GM08714 (cell line): ENCODE measurements around the gene P3H1.
"Not testable (repeated sequence)": the region's sequence is repeated elsewhere in the genome, so short reads cannot be mapped to it uniquely, and the experiment has no call there.

Experiments
- H3K4me3 ChIP-seq: fragments of 200-500 bp; sonication (Bioruptor generic); 2 replicates; pipeline ENCODE4 v1.5.1; 2014; ENCODE audit warnings: mild to moderate bottlenecking, low read length, inconsistent platforms
- ZNF274 ChIP-seq: IDR thresholded peaks from 2 replicates; pipeline ENCODE4 v1.6.1; 2012; ENCODE audit warnings: mild to moderate bottlenecking, low read depth, low read length

Gene P3H1

DNA sequence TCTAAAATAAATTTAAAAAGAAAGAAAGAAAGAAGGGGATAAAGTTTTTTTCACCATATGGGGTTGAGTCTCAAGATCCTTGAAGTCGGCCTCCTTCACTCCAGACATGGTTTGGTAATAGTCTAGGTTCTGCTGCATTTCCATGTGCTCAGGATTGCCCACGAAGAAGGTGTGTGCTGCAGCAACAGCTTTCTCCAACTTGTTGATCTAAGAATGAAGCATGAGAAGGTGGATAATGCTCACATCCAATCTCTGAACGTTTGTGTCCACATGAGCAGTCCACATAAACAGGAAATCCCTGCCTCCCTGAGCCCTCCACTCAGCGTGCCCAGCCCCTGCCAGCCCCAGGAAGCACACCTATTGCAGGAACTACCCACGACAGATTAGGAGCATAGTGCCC, 4.6 kb downstream of the P3H1 start:
- TF ChIP-seq ZNF274 = no peak

DNA sequence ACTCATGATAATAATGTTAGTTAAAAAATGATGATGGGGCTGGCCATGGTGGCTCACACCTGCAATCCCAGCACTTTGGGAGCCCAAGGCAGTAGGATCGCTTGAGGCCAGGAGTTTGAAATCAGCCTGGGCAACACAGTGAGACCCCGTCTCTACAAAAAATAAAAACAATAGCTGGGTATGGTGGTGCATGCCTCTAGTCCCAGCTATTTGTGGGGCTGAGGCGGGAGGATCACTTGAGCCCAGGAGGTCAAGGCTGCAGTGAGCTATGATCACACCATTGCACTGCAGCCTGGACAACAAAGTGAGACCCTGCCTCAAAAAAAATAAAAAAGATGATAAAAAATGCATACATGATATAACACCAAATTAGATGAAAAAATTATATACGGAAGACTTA, 5.3 kb downstream of the P3H1 start:
- H3K4me3 ChIP-seq = no peak overlapping the region
- no peak for TF ChIP-seq ZNF274

More for the DNA sequence above, 4.6 kb downstream of the P3H1 start:
- H3K4me3 ChIP-seq = no peak overlapping the region

DNA sequence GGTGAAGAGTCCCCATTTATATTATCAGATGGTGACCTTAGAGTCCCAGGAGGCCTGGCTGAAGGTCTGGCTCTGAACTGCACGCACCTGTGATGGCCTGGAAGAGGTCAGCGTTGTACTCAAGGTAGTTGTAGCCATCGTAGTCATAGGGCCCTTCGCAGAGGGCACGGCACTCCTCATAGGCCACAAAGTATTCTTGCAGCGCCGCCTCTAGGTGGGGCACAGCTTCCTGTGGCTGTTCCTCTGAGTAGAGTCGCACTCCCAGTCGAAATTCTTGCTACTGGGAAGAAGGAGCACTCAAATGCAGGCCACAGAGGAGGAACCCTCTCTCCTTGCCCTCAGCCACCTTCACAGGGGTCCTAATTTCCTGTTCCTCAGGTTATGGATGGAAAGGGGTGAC, 7.7 kb downstream of the P3H1 start:
- no peak for TF ChIP-seq ZNF274
- H3K4me3 ChIP-seq = no peak overlapping the region

DNA sequence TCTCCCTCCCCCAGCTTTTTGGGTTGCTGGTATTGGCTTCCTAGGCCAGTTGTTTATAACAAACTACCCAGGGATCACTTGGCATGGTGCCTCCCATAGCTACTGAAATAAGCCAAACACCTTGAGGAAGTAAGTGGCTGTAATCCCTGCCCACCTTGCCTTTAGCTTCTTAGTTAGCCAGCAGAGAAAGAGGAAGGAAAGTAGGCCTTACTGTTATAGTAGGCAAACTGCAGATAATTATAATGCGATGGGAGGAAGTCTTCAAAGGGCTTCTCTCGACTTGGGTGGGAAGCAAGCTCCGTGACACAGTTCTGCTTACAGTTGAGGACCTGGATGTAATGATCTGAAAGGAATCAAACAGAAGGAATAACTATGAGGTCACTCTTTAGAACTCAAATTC, 8.2 kb downstream of the P3H1 start:
- no peak for TF ChIP-seq ZNF274
- no peak overlapping the region for H3K4me3 ChIP-seq

DNA sequence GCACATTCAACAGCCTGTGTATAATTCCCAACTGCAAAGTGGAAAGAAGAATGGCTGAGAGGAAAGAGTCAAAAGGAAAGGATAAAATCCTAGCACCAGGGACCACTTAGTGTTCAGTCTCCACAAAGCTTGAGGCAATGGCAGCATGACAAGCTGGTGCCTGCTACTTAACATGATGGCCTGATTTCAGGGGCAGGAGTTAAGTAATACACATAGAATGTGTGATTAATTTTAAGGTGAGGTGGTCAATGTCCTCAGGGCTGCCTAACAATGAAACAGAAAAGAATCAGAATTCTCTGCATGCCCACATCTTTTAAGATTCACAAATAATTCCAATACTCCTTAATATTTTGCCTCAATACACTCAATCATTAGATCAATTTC, 8.9 kb downstream of the P3H1 start:
- H3K4me3 ChIP-seq = no peak overlapping the region
- no peak for TF ChIP-seq ZNF274

DNA sequence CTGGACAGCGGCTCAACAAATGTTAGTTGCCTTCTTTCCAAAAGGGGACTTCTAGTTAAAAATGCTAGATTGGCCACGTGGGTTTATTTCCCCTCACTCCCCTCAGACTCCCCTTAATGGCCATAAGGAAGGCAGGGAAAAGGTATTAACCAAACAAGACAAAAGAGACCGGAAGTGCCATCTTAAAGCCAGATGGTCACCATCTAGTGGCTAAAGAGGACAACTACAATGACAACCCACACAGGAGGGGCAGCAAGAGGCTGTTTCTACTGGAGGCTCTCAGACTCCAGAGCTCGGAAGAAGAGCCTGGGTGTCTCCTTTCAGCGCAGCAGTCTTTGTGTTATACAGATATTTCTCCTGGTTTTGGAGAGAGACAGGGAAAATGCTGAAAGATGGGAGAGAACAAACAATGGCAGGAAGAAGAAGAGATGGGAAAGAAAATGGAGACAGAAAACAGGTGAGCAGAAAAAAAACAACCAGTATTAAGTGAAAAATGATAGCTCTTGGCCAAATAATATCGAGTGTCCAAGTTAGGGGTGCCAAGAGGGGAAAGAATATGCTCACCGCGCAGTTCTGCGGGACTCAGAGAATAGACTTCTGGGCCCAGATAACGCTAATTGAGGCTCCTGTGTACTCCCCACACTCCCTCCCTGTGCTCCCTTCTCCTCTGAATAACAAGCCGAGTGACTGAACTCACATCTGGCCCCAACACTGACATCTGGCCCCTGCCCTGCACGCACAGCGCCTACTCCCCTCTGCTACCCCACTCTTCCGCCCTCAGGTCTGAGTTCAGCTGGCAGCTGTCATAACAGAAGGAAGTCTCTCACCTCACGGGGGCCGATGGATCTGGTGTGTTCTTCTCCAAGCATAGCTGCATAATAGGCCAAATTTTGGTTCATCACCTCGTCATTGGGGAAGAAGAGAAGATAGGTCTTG, 9.6 kb downstream of the P3H1 start:
- H3K4me3 ChIP-seq = no peak overlapping the region
- no peak for TF ChIP-seq ZNF274

DNA sequence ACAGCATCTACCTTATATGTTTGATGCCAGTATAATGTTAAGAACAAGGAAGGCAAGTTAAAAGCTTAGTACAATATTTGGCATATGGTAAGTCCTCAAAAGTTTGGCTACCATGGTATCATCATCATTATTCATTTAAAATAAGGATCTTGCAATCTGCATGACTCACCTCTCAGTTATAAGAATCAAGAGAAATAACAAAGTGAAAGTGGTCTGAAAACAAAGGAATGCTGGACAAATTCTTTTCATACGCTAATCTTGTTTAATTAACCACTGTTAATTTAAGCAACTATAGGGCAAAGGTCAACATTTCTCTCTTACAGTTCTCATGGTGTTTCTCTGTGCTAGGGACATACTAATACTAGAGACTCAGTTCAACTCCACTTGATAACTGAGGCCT, 13.8 kb downstream of the P3H1 start:
- no peak overlapping the region for H3K4me3 ChIP-seq
- no peak for TF ChIP-seq ZNF274

DNA sequence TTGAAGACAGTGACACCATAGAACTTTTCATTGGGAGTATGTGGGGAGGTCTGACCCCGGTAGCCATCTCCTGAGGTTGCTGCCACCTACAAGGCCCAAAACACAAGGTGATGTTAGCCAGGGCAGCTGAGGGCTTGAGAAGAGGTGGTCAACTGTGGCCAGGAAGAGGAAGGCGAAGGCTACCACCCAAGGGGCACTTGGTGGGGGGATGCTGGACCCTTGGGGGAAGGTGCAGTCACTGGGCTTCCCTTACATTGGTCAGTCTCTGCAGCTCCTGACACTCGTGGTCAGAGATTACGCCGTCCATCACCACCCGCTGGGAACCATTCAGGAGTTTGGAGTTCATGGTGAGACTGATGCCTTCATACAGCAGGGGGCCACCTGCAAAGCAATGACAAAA, 14.5 kb downstream of the P3H1 start:
- no peak overlapping the region for H3K4me3 ChIP-seq
- no peak for TF ChIP-seq ZNF274

DNA sequence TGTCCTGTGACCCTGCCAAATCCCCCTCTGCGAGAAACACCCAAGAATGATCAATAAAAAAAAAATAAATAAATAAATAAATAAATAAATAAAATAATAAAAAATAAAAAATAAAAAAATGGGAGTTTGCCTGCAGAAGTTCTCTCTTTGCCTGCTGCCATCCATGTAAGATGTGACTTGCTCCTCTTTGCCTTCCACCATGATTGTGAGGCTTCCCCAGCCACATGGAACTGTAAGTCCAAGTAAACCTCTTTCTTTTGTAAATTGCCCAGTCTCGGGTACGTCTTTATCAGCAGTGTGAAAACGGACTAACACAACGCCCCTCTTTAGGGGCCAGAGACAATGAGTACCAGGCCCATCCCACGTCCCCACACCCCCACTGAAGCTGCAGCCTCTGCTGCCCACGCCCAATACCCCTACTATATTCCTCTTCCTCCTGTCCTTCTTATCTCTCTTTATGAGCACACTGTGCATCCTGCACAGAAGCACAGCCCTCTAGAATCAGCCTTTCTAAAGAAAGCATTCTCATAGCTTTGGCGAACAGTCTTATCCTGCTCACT, 15.2 kb downstream of the P3H1 start:
- H3K4me3 ChIP-seq = not testable (repeated sequence)

DNA sequence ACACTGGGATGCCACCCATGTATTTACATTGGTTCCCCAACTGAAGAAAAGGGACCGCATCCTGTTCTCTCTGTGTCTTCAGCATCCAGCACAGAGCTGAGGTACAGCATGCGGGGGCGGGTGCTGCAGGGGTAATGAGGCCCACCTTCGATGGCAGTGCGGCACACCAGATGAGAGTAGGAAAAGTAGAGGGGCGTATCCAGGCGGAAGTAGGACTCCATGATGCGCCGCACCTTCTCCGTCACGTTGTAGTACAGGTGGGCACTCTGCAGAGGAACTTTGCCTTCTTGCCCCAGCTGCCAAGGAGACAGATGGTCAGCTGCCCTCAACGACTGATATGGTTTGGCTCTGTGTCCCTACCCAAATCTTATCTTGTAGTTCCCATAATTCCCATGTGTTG, 16.8 kb downstream of the P3H1 start:
- no peak overlapping the region for H3K4me3 ChIP-seq
- TF ChIP-seq ZNF274 = no peak

DNA sequence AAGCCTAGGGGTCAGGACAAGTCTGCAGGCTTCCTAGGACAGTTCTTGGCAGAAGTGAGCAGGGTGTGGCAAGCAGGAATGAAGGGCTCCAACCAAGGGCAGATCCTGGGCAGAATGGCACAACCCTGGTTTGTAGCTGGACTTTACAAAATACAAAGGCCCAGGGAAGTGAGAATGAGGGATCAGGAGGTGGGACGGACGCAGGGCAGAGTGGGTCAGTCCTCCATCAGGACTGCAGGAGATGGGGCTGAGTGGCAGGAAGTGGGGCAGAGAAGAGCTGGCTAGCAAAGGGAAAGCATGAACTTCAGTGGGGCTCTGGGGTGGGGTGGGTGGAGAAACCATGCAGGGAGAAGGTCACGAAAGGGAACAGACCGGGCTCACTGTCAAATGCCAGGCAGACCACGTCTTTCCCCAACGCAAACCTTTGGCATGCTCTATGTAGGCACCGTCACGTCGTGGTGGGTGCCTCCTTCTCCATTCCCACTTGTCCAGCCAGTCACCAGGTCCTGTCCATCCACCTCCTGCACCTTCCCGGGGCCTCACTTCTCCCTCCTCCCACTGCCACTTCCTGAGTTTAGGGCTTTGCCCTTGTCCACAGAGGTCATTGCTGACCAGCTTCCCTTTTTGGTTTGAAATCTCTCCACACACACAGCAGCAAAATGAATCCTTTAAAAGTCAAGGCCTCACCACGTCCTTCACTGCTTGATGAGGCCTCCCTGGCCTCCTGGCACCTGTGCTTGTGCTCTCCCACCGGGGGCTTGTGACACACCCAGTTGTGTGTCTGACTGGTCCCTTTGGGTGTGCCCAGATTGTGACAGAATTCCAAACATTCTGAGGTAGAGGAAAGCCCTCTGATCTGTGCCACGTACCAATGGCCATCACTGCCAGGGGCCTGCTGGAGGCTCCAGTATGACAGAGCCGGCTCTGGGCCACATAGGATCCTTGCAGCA, 18.1 kb downstream of the P3H1 start:
- no peak for TF ChIP-seq ZNF274
- no peak overlapping the region for H3K4me3 ChIP-seq

DNA sequence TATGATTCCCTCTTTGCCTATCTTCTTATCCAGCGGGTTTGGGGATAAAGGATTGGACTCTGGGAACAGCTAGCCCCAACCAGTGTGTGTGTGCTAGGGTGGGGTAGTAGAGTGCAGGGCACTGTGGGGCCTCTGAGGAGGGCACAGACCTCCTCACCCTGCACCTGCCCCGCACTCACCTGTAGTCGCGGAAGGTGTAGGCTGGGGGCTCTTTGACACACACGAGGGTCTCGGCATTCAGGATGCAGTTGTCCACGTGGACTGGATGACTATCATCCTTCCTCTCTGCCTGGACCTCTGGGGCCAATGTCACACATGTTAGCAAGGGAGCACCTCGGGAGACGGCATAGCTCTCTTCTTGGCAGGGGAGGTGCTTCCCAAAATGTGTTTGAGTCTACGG, 18.8 kb downstream of the P3H1 start:
- TF ChIP-seq ZNF274 = no peak
- H3K4me3 ChIP-seq = no peak overlapping the region

DNA sequence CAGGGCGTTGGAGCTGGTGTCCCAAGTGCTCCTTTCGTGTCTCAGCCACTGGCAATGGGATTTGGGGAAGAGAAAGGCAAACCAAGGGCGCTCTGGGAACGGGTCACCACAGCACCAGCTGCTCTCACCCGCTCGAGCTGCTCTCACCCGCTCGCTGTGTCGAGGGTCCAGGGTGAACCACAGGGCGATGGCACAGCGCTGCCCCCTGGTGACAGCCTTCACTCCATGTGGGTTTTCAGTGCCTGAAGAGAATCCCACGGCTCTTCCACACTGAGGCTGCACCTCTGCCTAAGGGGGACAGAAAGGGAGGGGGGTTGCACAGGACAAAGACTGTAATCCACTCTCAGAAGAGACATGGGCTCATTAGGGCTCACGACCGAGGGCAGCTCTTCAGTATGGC, 19.7 kb downstream of the P3H1 start:
- no peak for TF ChIP-seq ZNF274

DNA sequence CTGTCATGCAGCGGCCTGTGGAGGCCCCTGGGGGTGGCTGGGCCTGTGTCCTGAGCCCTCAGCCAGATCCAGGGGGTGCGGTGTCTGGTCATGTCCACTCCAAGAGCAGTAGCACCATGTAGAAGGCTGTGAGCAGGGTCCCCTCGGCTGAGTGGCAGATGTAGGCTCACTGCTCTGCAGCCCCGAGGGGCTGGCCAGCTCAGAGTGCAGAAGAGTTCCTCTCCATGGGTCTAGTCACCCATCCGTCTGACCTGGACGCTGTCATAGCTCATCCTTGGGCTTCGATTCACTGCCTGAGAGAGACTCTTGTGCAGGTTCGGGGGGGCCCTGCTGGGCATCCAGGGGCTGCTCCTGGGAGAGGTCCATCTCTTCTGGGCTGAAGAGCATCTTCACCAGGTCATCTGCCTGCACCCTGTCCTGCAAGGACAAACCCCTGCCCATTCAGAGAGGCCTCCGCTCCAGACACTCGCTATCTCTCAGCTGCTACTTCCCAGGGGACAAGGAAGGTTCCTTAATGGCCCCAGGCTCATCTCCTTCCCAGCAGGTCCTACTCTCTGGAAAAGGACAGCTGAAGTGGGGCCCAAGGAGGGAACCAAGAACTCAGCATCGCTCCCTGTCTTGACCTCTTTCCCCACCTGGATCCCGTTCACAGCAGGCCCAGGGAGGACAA, 20.3 kb downstream of the P3H1 start:
- TF ChIP-seq ZNF274 = no peak
- H3K4me3 ChIP-seq = no peak overlapping the region

More for the DNA sequence above, 19.7 kb downstream of the P3H1 start:
- no peak overlapping the region for H3K4me3 ChIP-seq
